Parathyroid adenoma (tissue), 2 donors: Measurements from ENCODE around the gene PPARA.

ENCODE experiments used
- H2AFZ ChIP-seq: fragments of 300-600 bp; sonication (generic); one replicate; pipeline ENCODE4 v1.7.0; 2017; ENCODE audit warnings: antibody characterized with exemption, mild to moderate bottlenecking
- H3K27ac ChIP-seq: fragments of 300-600 bp; sonication (generic); one replicate; pipeline ENCODE4 v1.7.0; 2017
- H3K27me3 ChIP-seq: fragments of 300-600 bp; sonication (generic); one replicate; pipeline ENCODE4 v1.7.0; 2017; ENCODE audit warnings: low read length; ENCODE audit not compliant: control insufficient read depth, insufficient read depth
- H3K36me3 ChIP-seq: fragments of 300-600 bp; sonication (generic); one replicate; pipeline ENCODE4 v1.7.0; 2017; ENCODE audit warnings: low read length; ENCODE audit not compliant: control insufficient read depth, insufficient read depth
- H3K4me1 ChIP-seq: fragments of 300-600 bp; sonication (generic); one replicate; pipeline ENCODE4 v1.7.0; 2017; ENCODE audit warnings: control low read depth
- H3K4me2 ChIP-seq: fragments of 300-600 bp; sonication (generic); one replicate; pipeline ENCODE4 v1.7.0; 2017; ENCODE audit warnings: low read length
- H3K4me3 ChIP-seq: fragments of 300-600 bp; sonication (generic); one replicate; pipeline ENCODE4 v1.7.0; 2017; ENCODE audit warnings: low read depth, low read length
- H3K79me2 ChIP-seq: fragments of 300-600 bp; sonication (generic); one replicate; pipeline ENCODE4 v1.7.0; 2017; ENCODE audit warnings: control low read depth
- H3K9ac ChIP-seq: fragments of 300-600 bp; sonication (generic); one replicate; pipeline ENCODE4 v1.7.0; 2017; ENCODE audit warnings: mild to moderate bottlenecking
- H3K9me3 ChIP-seq: fragments of 300-600 bp; sonication (generic); one replicate; pipeline ENCODE4 v1.7.0; 2017; ENCODE audit warnings: low read length; ENCODE audit not compliant: control insufficient read depth
- CTCF ChIP-seq: fragments of 300-600 bp; sonication (generic); IDR thresholded peaks from one replicate; pipeline ENCODE4 v1.7.0; 2017; ENCODE audit warnings: antibody characterized with exemption, mild to moderate bottlenecking
- donor health status: primary hyperparathyroidism.

PPARA gene

DNA sequence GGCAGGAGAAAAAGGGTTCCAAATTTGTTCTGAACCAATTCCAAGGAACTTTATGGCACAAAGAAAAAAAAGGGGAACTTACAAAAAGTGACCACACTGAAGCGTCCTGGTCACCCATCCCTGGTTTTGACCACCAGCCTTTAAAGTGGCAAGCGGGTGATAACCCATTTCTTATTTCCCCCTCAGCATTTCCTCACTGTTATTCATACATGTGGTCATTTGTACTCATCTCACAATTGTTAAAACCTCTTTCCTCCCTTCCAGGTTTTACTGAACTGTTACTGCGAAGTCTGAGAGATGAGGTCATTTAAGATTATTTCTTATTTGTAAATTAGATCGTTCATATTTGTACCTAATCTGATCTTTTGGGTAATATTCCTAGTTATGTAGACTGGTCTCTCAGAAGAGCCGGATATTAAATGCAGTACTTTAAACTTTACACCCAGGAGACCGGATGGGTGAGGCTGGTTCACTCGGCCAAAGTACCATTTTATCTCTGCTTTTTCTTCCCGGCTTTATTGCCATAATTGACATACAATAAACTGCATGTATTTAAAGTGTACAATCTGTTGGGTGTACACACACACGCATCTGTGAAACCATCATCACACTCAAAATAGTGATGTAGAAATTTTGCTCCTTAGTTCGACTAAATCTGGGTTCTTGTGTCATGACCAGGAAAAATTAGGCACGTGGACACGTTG lies 52.7 kb downstream of the PPARA start:
- Histone ChIP-seq H3K4me2 (no peak overlapping the region), H3K9ac (no peak overlapping the region), H3K36me3 (no peaks in the 10 kb centered on the region), H3K9me3 (no peaks in the 10 kb centered on the region), H3K27ac (no peak overlapping the region), H3K4me3 (no peak overlapping the region), H3K79me2 (no peaks in the 10 kb centered on the region), H3K27me3 (no peaks in the 10 kb centered on the region), H2AFZ (no peak overlapping the region), H3K4me1 (no peaks in the 10 kb centered on the region)
- TF ChIP-seq CTCF: no peak

DNA sequence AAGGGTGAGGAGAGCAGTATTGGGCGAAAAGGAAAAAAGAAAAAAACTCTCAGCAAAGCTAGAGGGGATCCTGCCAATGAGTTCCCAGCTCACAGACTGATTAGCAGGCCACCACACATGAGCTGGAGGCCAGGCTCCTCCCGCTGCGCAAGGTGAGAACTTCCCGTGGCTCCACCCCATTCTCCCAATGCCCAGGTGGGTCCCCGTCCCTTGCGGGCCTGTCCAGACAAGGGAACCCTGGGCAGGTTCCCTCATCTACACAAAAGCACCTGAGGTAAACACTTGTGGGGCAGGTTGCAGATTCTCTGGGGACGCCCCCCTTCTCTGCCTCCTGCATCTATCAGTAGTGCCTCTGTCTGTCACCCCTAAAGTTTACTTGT lies 53.3 kb downstream of the PPARA start:
- no peaks in the 10 kb centered on the region for H3K79me2 ChIP-seq

DNA sequence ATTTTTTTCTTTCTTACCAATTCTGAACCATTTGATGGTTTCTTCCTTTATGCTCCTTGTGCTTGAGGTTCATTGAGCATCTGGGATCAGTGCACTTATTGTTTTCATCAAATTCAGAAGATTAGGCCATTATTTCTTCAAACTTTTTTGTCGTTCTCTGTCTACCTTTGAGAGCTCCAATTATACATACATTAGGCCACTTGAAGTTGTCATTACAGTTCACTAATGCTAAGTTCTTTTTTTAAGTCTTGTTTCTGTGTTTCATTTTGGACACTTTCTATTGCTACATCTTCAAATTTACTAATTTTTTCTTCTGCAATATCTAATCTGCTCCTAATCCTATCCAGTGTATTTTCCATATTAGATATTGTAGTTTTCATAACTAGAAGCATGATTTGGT lies 58.9 kb downstream of the PPARA start:
- no peak for TF ChIP-seq CTCF

More for the DNA sequence above, 53.3 kb downstream of the PPARA start:
- no peak overlapping the region for H3K27ac ChIP-seq
- H2AFZ ChIP-seq: no peak overlapping the region
- no peak overlapping the region for H3K4me2 ChIP-seq
- no peaks in the 10 kb centered on the region for H3K4me1 ChIP-seq
- no peaks in the 10 kb centered on the region for H3K9me3 ChIP-seq
- H3K4me3 ChIP-seq: no peak overlapping the region
- no peak for TF ChIP-seq CTCF
- no peaks in the 10 kb centered on the region for H3K36me3 ChIP-seq
- no peak overlapping the region for H3K9ac ChIP-seq
- no peaks in the 10 kb centered on the region for H3K27me3 ChIP-seq

DNA sequence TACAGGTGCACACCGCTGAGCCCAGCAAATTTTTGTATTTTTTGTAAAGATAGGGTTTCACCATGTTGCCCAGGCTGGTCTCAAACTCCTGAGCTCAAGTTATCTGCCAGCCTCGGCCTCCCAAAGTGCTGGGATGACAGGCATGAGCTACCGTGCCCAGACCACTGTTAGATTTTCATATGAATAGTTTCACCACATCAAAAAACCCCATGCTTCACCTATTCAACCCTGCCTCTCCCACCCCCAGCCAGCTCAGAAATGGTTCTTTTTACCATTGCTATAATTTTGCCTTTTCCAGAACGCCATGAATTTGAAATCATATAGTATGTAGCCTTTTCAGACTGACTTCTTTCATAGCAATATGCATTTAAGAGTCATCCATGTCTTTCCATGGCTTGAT lies 61.9 kb downstream of the PPARA start:
- no peaks in the 10 kb centered on the region for H3K4me1 ChIP-seq
- no peak for TF ChIP-seq CTCF
- no peak overlapping the region for H3K27ac ChIP-seq
- no peaks in the 10 kb centered on the region for H3K27me3 ChIP-seq
- no peak overlapping the region for H2AFZ ChIP-seq
- no peak overlapping the region for H3K4me2 ChIP-seq
- no peaks in the 10 kb centered on the region for H3K36me3 ChIP-seq
- no peak overlapping the region for H3K4me3 ChIP-seq
- no peaks in the 10 kb centered on the region for H3K9me3 ChIP-seq
- H3K9ac ChIP-seq: no peak overlapping the region
- no peaks in the 10 kb centered on the region for H3K79me2 ChIP-seq

More for the DNA sequence above, 58.9 kb downstream of the PPARA start:
- H2AFZ ChIP-seq: no peak overlapping the region
- H3K27me3 ChIP-seq: no peaks in the 10 kb centered on the region
- H3K9ac ChIP-seq: no peak overlapping the region
- no peaks in the 10 kb centered on the region for H3K4me1 ChIP-seq
- no peak overlapping the region for H3K4me2 ChIP-seq
- no peak overlapping the region for H3K4me3 ChIP-seq
- no peak overlapping the region for H3K27ac ChIP-seq
- H3K9me3 ChIP-seq: no peaks in the 10 kb centered on the region
- H3K79me2 ChIP-seq: no peaks in the 10 kb centered on the region
- no peaks in the 10 kb centered on the region for H3K36me3 ChIP-seq

GRCh38 chr22:46213052-46213451 lies 62.7 kb downstream of the PPARA start:
- Histone ChIP-seq H3K27me3 (no peaks in the 10 kb centered on the region), H3K9ac (no peak overlapping the region), H3K4me1 (no peaks in the 10 kb centered on the region), H3K4me2 (no peak overlapping the region), H3K36me3 (no peaks in the 10 kb centered on the region), H3K4me3 (no peak overlapping the region), H3K9me3 (no peaks in the 10 kb centered on the region), H3K79me2 (no peaks in the 10 kb centered on the region), H2AFZ (no peak overlapping the region), H3K27ac (no peak overlapping the region)
- TF ChIP-seq CTCF: no peak
